Measurements from ENCODE around the gene ELP4. TPM values are rescaled to one million over a fixed set of nuclear protein-coding genes. Genes with fewer than 3 reads are reported as not detected.
A peak's percentile ranks its signal among the peaks of the same experiment; 100 is the strongest.

The ELP4 gene
- total RNA-seq, 1 donor from 2014 or later, result 8.6 TPM

GRCh38 chr11:31809857-31810778 is 300.6 kb downstream of the ELP4 start:
- Mint-ChIP-seq H3K36me3 (ENCODE audit: low read depth) (no peaks in the 10 kb centered on the region), H3K4me3 (ENCODE audit: unreplicated experiment) (peak overlapping the region; percentile 61), H3K27me3 (ENCODE audit: low read depth) (peaks cover 73% of the 10 kb centered on the region), H3K27ac (ENCODE audit: unreplicated experiment) (no peak overlapping the region), H3K4me1 (ENCODE audit: low read depth) (peaks cover 24% of the 10 kb centered on the region), H3K9me3 (ENCODE audit: low read depth) (no peaks in the 10 kb centered on the region)
- DNase-seq (ENCODE audit: low spot score), result no peak
- TF ChIP-seq CTCF (IDR thresholded peaks at IDR 0.05), result no peak

- Mint-ChIP-seq H3K36me3 (ENCODE audit: low read depth) (no peaks in the 10 kb centered on the region), H3K9me3 (ENCODE audit: low read depth) (no peaks in the 10 kb centered on the region), H3K27ac (ENCODE audit: unreplicated experiment) (no peak within 1 kb of the TSS), H3K27me3 (ENCODE audit: low read depth) (peaks cover 76% of the 10 kb centered on the region), H3K4me3 (ENCODE audit: unreplicated experiment) (peak within 1 kb of the TSS; percentile 61), H3K4me1 (ENCODE audit: low read depth) (peaks cover 29% of the 10 kb centered on the region)
- DNase-seq (ENCODE audit: low spot score), result no peak
- TF ChIP-seq CTCF (IDR thresholded peaks at IDR 0.05), result no peak
Measured at GRCh38 chr11:31810779-31811647, 301.4 kb downstream of the ELP4 start, which contains the start of gene PAX6. PAX6 (minus strand) TSS chr11:31811322; CDS start chr11:31806411, 4,911 bp downstream.

GRCh38 chr11:31812383-31813381 is 303.1 kb downstream of the ELP4 start:
- H3K36me3 Mint-ChIP-seq (ENCODE audit: low read depth), result no peaks in the 10 kb centered on the region
- no peak overlapping the region for H3K27ac Mint-ChIP-seq (ENCODE audit: unreplicated experiment)
- no peaks in the 10 kb centered on the region for H3K9me3 Mint-ChIP-seq (ENCODE audit: low read depth)
- peaks cover 70% of the 10 kb centered on the region for H3K27me3 Mint-ChIP-seq (ENCODE audit: low read depth)
- TF ChIP-seq CTCF (IDR thresholded peaks at IDR 0.05), result no peak
- H3K4me3 Mint-ChIP-seq (ENCODE audit: unreplicated experiment), result peak overlapping the region; percentile 48
- peaks cover 38% of the 10 kb centered on the region for H3K4me1 Mint-ChIP-seq (ENCODE audit: low read depth)
- no peak for DNase-seq (ENCODE audit: low spot score)

GRCh38 chr11:31813391-31814175 is 304.0 kb downstream of the ELP4 start:
- no peak overlapping the region for H3K4me3 Mint-ChIP-seq (ENCODE audit: unreplicated experiment)
- peaks cover 66% of the 10 kb centered on the region for H3K27me3 Mint-ChIP-seq (ENCODE audit: low read depth)
- no peak for TF ChIP-seq CTCF (IDR thresholded peaks at IDR 0.05)
- H3K27ac Mint-ChIP-seq (ENCODE audit: unreplicated experiment), result no peak overlapping the region
- no peaks in the 10 kb centered on the region for H3K9me3 Mint-ChIP-seq (ENCODE audit: low read depth)
- DNase-seq (ENCODE audit: low spot score), result no peak
- peaks cover 38% of the 10 kb centered on the region for H3K4me1 Mint-ChIP-seq (ENCODE audit: low read depth)
- no peaks in the 10 kb centered on the region for H3K36me3 Mint-ChIP-seq (ENCODE audit: low read depth)
